ENCODE measurements around the gene SH2D7. TPM values are rescaled to one million over a fixed set of nuclear protein-coding genes. Genes with fewer than 3 reads are reported as not detected.

The SH2D7 gene
- total RNA-seq, 1 experiment from 2014 or later: not detected

GRCh38 chr15:78146425-78147154 lies 54.2 kb downstream of the SH2D7 start:
- ChIA-PET CTCF (no interaction called here), POLR2A (ENCODE audit: unreplicated experiment) (no interaction called here)
- no TSS peak for BruUV-seq (replicated peaks)
- H3K9me2 ChIP-seq (ENCODE audit: insufficient read depth): no peaks in the 10 kb centered on the region
- peaks cover 20% of the 10 kb centered on the region for H3K4me1 ChIP-seq (replicated peaks; ENCODE audit: insufficient read depth)
- H3F3A ChIP-seq (ENCODE audit: insufficient read depth, low read depth): peaks cover 12% of the 10 kb centered on the region; the same call in 1 of the 2 replicates
- no peaks in the 10 kb centered on the region for H3K27me3 ChIP-seq (ENCODE audit: insufficient read depth, low read depth)
- TF ChIP-seq CTCF (conservative IDR thresholded peaks at IDR 0.05) (no peak), EZH2 (IDR thresholded peaks at IDR 0.05; ENCODE audit: low read depth) (no peak)
- H4K20me1 ChIP-seq (ENCODE audit: insufficient read depth): no peaks in the 10 kb centered on the region
- no peak for DNase-seq
- no peak overlapping the region for H3K4me3 ChIP-seq
- H3K27ac ChIP-seq: no peak overlapping the region
- no peaks in the 10 kb centered on the region for H3K9me3 ChIP-seq (ENCODE audit: insufficient read depth, low read depth)
- intact Hi-C loops (cut with micrococcal nuclease; ENCODE audit: unreplicated experiment): no loop called here
- no peak overlapping the region for H3K4me2 ChIP-seq
- no peaks in the 10 kb centered on the region for H3K36me3 ChIP-seq (ENCODE audit: low read depth)
- no peak overlapping the region for H2AFZ ChIP-seq
- H3K79me2 ChIP-seq (ENCODE audit: low read depth): peaks cover 21% of the 10 kb centered on the region

DNA sequence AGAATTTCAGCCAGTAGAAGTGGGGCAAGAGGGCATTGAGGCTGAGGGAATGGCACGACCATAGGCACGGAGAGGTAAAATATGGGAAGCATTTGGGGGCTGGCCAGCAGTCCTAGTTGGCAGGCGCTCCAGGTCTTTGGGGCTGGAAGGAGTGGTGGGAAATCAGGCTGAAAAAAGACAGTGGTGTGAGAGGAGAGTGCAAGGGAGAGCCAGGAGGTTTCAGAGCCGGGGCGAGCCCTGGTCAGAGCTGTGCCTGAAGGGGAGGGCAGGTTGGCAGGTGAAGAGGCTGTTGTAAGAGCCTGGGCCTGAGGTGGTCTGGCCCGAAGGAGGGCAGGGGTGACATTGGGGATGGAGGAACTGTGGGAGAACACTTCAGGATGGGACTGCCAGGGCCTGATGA lies 55.2 kb downstream of the SH2D7 start:
- Histone ChIP-seq H3K9me3 (ENCODE audit: insufficient read depth, low read depth) (no peaks in the 10 kb centered on the region), H3K4me3 (no peak overlapping the region), H3K36me3 (ENCODE audit: low read depth) (no peaks in the 10 kb centered on the region), H3K79me2 (ENCODE audit: low read depth) (peaks cover 23% of the 10 kb centered on the region), H2AFZ (no peak overlapping the region), H3F3A (ENCODE audit: insufficient read depth, low read depth) (peaks cover 12% of the 10 kb centered on the region; the same call in 1 of the 2 replicates), H3K4me1 (replicated peaks; ENCODE audit: insufficient read depth) (peaks cover 20% of the 10 kb centered on the region), H3K27me3 (ENCODE audit: insufficient read depth, low read depth) (no peaks in the 10 kb centered on the region), H4K20me1 (ENCODE audit: insufficient read depth) (0 out of 2 replicates have a peak, but pooled peaks cover under 1% of the 10 kb centered on the region), H3K27ac (no peak overlapping the region), H3K9me2 (ENCODE audit: insufficient read depth) (no peaks in the 10 kb centered on the region), H3K4me2 (no peak overlapping the region)
- no peak for DNase-seq
- no TSS peak for BruUV-seq (replicated peaks)
- POLR2A ChIA-PET (ENCODE audit: unreplicated experiment): interaction anchor here (0.6 kb wide), 1 partner anchor 8 kb away, joined by 5 read pairs; no protein-coding TSS in a partner anchor
- intact Hi-C loops (cut with micrococcal nuclease; ENCODE audit: unreplicated experiment): no loop called here
- CTCF ChIA-PET: interaction anchor here (0.8 kb wide), 1 partner anchor 16 kb away, joined by 3 read pairs; the partner anchor contains the start of gene CIB2
- TF ChIP-seq CTCF (conservative IDR thresholded peaks at IDR 0.05) (no peak), EZH2 (IDR thresholded peaks at IDR 0.05; ENCODE audit: low read depth) (no peak)

- Histone ChIP-seq H2AFZ (peak overlapping the region; percentile 95), H3K27ac (peak overlapping the region; percentile 52), H3K9me3 (ENCODE audit: insufficient read depth, low read depth) (no peaks in the 10 kb centered on the region), H3K4me2 (peak overlapping the region; percentile 93), H4K20me1 (ENCODE audit: insufficient read depth) (0 out of 2 replicates have a peak, but pooled peaks cover 5% of the 10 kb centered on the region), H3K9me2 (ENCODE audit: insufficient read depth) (no peaks in the 10 kb centered on the region), H3K79me2 (ENCODE audit: low read depth) (peaks cover 29% of the 10 kb centered on the region), H3K4me1 (replicated peaks; ENCODE audit: insufficient read depth) (peaks cover 20% of the 10 kb centered on the region), H3F3A (ENCODE audit: insufficient read depth, low read depth) (peaks cover 12% of the 10 kb centered on the region; the same call in 1 of the 2 replicates), H3K4me3 (peak overlapping the region; percentile 90), H3K27me3 (ENCODE audit: insufficient read depth, low read depth) (no peaks in the 10 kb centered on the region), H3K36me3 (ENCODE audit: low read depth) (no peaks in the 10 kb centered on the region)
- BruUV-seq (replicated peaks): TSS peak; percentile 89
- DNase-seq: peak in 1 of 2 experiments; percentile 2
- intact Hi-C loops (cut with micrococcal nuclease; ENCODE audit: unreplicated experiment): loop anchor here (1.0 kb wide), 1 partner anchor 14 kb away; no protein-coding TSS in a partner anchor
- TF ChIP-seq CTCF (conservative IDR thresholded peaks at IDR 0.05) (no peak), EZH2 (IDR thresholded peaks at IDR 0.05; ENCODE audit: low read depth) (no peak)
- POLR2A ChIA-PET (ENCODE audit: unreplicated experiment): interaction anchor here (0.7 kb wide), 1 partner anchor 83 kb away, joined by 5 read pairs; no protein-coding TSS in a partner anchor
- CTCF ChIA-PET: interaction anchor here (0.8 to 0.9 kb wide), 2 partner anchors 17 to 151 kb away, joined by 3 to 4 read pairs; partner anchors contain the start of genes CIB2 and SKIC8
Measured at GRCh38 chr15:78148392-78149067, 56.2 kb downstream of the SH2D7 start.
